Activated CD4-positive, alpha-beta T cell treated with anti-CD3 and anti-CD28 coated beads for 36 hours (primary cell): ENCODE results near the gene UNC45B. TPM values are rescaled to one million over a fixed set of nuclear protein-coding genes. Genes with fewer than 3 reads are reported as not detected.

Experiments
- ATAC-seq: fragments of 200-7000 bp; cut with Tn5 transposase; one replicate; pipeline ENCODE4 v1.10.0; 2021; ENCODE audit warnings: mild to moderate bottlenecking, moderate library complexity
- CTCF ChIA-PET: fragments of 350-600 bp; sonication (Branson Sonifier 250); formaldehyde crosslinking; loops from one replicate; lab custom pipeline; 2021; ENCODE audit warnings: antibody characterized with exemption; lab: Charles Lee
- POLR2A ChIA-PET: fragments of 350-600 bp; sonication (Branson Sonifier 250); formaldehyde crosslinking; loops from one replicate; lab custom pipeline; 2021; ENCODE audit warnings: antibody characterized with exemption, inconsistent platforms; lab: Charles Lee
- DNase-seq: peaks from one replicate; pipeline ENCODE4 v3.0.0-alpha.2; 2020
- H3K27ac Mint-ChIP-seq: one replicate; pipeline ENCODE4 v1.8.0; 2021; ENCODE audit warnings: mixed read lengths
- H3K27me3 Mint-ChIP-seq: one replicate; pipeline ENCODE4 v1.8.0; 2021; ENCODE audit warnings: mixed read lengths
- H3K36me3 Mint-ChIP-seq: one replicate; pipeline ENCODE4 v1.8.0; 2021; ENCODE audit warnings: low read depth, mixed read lengths
- H3K4me1 Mint-ChIP-seq: one replicate; pipeline ENCODE4 v1.8.0; 2021; ENCODE audit warnings: mixed read lengths
- H3K4me3 Mint-ChIP-seq: one replicate; pipeline ENCODE4 v1.8.0; 2021; ENCODE audit warnings: mild to moderate bottlenecking, moderate library complexity, mixed read lengths
- H3K9me3 Mint-ChIP-seq: one replicate; pipeline ENCODE4 v1.8.0; 2021; ENCODE audit warnings: low read depth, mixed read lengths
- intact Hi-C, 2 experiments: fragments of 100-400 bp; cut with DNase I in 1 of 2; cut with micrococcal nuclease in 1 of 2; formaldehyde crosslinking; loops; one replicate each; pipeline versions ENCODE4 v1.14.2 to v1.15.1; 2022 to 2024; cut with DNase I, micrococcal nuclease
- total RNA-seq, 2 experiments: library from RNA; stranded (reverse); gene quantifications; one replicate each; pipeline ENCODE4 v1.2.3, GENCODE V29; 2021

UNC45B gene
- total RNA-seq, 2 experiments from 2014 or later, result 0.07 TPM; not detected in 1

DNA sequence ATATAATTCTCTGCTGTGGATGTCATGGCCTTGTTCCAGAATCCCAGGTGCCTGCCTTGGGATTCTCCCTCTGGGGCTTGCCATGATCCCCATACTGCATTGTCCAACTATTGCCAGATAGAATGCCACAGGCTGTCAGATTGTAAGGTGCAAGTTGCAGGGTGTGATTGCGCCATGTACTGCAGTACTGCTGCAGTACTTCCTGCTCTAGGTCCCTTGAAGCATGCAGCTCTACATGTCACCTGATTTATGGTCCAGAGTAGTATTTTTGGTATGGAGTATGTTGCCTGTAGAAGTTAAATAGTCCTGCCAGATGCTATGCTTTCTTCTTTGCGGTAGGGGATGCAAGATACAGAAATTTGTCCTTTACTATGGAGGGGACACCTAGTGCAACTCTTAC lies 88.3 kb downstream of the UNC45B start:
- intact Hi-C loops, result no loop called here
- ATAC-seq (no peak), DNase-seq (no peak)
- H3K4me1 Mint-ChIP-seq, result peaks cover 82% of the 10 kb centered on the region
- H3K36me3 Mint-ChIP-seq, result peaks cover 4% of the 10 kb centered on the region
- H3K27ac Mint-ChIP-seq, result no peak overlapping the region
- ChIA-PET POLR2A (no interaction called here), CTCF (interaction anchor here (0.7 to 1.4 kb wide), 4 partner anchors 12 to 76 kb away, joined by 3 to 4 read pairs (median 4); no protein-coding TSS in a partner anchor)
- no peaks in the 10 kb centered on the region for H3K9me3 Mint-ChIP-seq
- H3K4me3 Mint-ChIP-seq, result no peak overlapping the region
- no peaks in the 10 kb centered on the region for H3K27me3 Mint-ChIP-seq

DNA sequence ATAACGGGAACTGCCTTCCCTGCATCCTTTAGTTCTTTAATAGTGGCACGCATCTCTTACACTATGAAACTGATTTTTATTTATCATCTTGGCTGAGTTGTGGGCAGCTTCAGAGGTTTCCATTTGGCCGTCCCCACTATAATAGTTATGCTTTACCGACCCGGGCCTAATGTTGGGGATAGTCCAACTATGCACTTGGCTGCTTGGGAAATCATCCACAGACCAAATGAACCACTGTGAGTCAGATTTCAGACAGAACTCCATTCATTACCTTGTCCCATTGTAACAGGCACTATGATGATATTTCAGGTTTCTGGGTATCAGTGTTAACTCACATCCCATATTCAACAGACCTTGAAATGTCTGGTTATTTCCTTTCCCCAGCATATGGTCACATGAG lies 89.2 kb downstream of the UNC45B start:
- H3K36me3 Mint-ChIP-seq, result peaks cover 11% of the 10 kb centered on the region
- DNase-seq (no peak), ATAC-seq (no peak)
- POLR2A ChIA-PET, result no interaction called here
- intact Hi-C loops, result no loop called here
- no peaks in the 10 kb centered on the region for H3K9me3 Mint-ChIP-seq
- H3K4me3 Mint-ChIP-seq, result no peak overlapping the region
- H3K27ac Mint-ChIP-seq, result no peak overlapping the region
- H3K27me3 Mint-ChIP-seq, result no peaks in the 10 kb centered on the region
- peaks cover 78% of the 10 kb centered on the region for H3K4me1 Mint-ChIP-seq
- CTCF ChIA-PET, result interaction anchor here (0.5 kb wide), 1 partner anchor 196 kb away, joined by 3 read pairs; no protein-coding TSS in a partner anchor

DNA sequence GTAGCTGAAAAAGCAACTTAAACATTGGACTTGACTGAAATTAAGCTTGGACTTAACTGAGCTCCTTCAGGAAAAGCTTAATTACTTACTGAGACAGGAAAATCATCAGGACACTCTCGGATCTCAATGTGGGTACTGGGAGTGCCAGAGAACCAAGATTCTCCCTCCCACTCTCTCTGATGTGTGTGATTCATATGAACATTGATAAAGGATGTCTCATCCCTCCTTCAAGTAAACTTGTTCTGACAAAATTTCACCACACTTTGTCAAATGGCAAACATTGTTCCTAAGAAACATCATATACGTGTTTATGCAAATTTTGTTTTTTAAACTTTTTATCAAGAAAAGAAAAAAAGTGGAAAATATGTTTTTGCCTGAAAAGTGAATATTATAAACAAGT lies 91.2 kb downstream of the UNC45B start:
- H3K9me3 Mint-ChIP-seq, result no peaks in the 10 kb centered on the region
- intact Hi-C loops, result loop anchor here in 1 of 2 experiments (2.0 kb wide), 1 partner anchor 50 kb away; no protein-coding TSS in a partner anchor
- peak overlapping the region; percentile 82 for H3K4me3 Mint-ChIP-seq
- POLR2A ChIA-PET, result interaction anchor here (0.5 to 1.4 kb wide), 6 partner anchors 14 to 296 kb away, joined by 3 to 6 read pairs (median 4); partner anchors contain the start of gene RAD51D
- no peak for DNase-seq
- peak; percentile 30 for ATAC-seq
- peak overlapping the region; percentile 67 for H3K27ac Mint-ChIP-seq
- H3K36me3 Mint-ChIP-seq, result peaks cover 11% of the 10 kb centered on the region
- peaks cover 72% of the 10 kb centered on the region for H3K4me1 Mint-ChIP-seq
- H3K27me3 Mint-ChIP-seq, result no peaks in the 10 kb centered on the region
- CTCF ChIA-PET, result interaction anchor here (1.3 to 2.3 kb wide), 5 partner anchors 11 to 293 kb away, joined by 4 to 11 read pairs (median 4); no protein-coding TSS in a partner anchor

Other genes starting within 250 kb of the UNC45B start
- 1 to 10 TPM in 1 of 2 experiments, under 1 TPM in 1; 0.95 to 1.6 TPM for gene CCT6B, start 186.4 kb upstream of the UNC45B start, total RNA-seq
- gene ZNF830, start 186.3 kb upstream of the UNC45B start, total RNA-seq, result 10 to 100 TPM; 20.0 TPM
- 10 to 100 TPM; 42.3 to 56.8 TPM for gene LIG3, start 167.3 kb upstream of the UNC45B start, total RNA-seq
- 10 to 100 TPM; 19.2 to 22.9 TPM for gene RFFL, start 84.1 kb upstream of the UNC45B start, total RNA-seq
- gene RAD51D, start 28.0 kb upstream of the UNC45B start, total RNA-seq, result 10 to 100 TPM; 19.9 to 31.8 TPM
- not detected for gene FNDC8, start 26.2 kb upstream of the UNC45B start, total RNA-seq
- gene NLE1, start 5.5 kb upstream of the UNC45B start, total RNA-seq, result 10 to 100 TPM; 38.1 to 40.6 TPM
- gene SLC35G3, start 46.6 kb downstream of the UNC45B start, total RNA-seq, result not detected
- 10 to 100 TPM; 28.8 to 29.8 TPM for gene SLFN5, start 95.3 kb downstream of the UNC45B start, total RNA-seq
- gene SLFN11, start 225.8 kb downstream of the UNC45B start, total RNA-seq, result 10 to 100 TPM; 63.7 to 67.9 TPM